Activated naive CD8-positive, alpha-beta T cell treated with anti-CD3 and anti-CD28 coated beads for 36 hours (primary cell): Measurements from ENCODE around the gene MYH11. TPM values are rescaled to one million over a fixed set of nuclear protein-coding genes. Genes with fewer than 3 reads are reported as not detected.

Experiments used
- DNase-seq: peaks from one replicate; pipeline ENCODE4 v3.0.0; 2021
- H3K27ac Mint-ChIP-seq: one replicate; pipeline ENCODE4 v1.8.0; 2022; ENCODE audit warnings: mild to moderate bottlenecking, moderate library complexity, mixed read lengths
- H3K27me3 Mint-ChIP-seq: one replicate; pipeline ENCODE4 v1.8.0; 2022; ENCODE audit warnings: mild to moderate bottlenecking, mixed read lengths
- H3K36me3 Mint-ChIP-seq: one replicate; pipeline ENCODE4 v1.8.0; 2021; ENCODE audit warnings: mild to moderate bottlenecking, mixed read lengths
- H3K4me1 Mint-ChIP-seq: one replicate; pipeline ENCODE4 v1.8.0; 2021; ENCODE audit warnings: mixed read lengths
- H3K4me3 Mint-ChIP-seq: one replicate; pipeline ENCODE4 v1.8.0; 2022; ENCODE audit warnings: mild to moderate bottlenecking, moderate library complexity, mixed read lengths
- H3K9me3 Mint-ChIP-seq: one replicate; pipeline ENCODE4 v1.8.0; 2022; ENCODE audit warnings: mixed read lengths
- total RNA-seq, 2 experiments: library from RNA; stranded (reverse); gene quantifications; one replicate each; pipeline ENCODE4 v1.2.3, GENCODE V29; 2021

Gene MYH11
- total RNA-seq, 2 experiments from 2014 or later, result not detected

DNA sequence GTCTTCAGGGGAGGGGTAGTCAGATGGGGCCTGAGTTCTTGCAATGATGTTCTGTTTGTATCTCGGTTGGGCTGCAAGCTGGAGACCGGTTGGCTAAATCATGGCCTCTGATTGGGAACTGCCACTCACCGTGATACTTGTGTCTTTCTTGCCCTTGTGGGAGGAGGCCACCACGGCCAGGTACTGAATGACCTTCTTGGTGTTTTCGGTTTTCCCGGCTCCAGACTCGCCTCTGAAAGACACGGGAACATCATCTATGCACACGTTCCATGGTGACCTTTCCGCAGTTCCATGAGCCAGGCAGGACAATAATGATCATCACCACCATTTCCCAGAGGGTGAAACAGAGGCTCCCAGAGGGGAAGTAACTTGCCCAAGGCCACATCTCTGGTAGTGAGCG is 70.3 kb downstream of the MYH11 start:
- no peaks in the 10 kb centered on the region for H3K27me3 Mint-ChIP-seq

DNA sequence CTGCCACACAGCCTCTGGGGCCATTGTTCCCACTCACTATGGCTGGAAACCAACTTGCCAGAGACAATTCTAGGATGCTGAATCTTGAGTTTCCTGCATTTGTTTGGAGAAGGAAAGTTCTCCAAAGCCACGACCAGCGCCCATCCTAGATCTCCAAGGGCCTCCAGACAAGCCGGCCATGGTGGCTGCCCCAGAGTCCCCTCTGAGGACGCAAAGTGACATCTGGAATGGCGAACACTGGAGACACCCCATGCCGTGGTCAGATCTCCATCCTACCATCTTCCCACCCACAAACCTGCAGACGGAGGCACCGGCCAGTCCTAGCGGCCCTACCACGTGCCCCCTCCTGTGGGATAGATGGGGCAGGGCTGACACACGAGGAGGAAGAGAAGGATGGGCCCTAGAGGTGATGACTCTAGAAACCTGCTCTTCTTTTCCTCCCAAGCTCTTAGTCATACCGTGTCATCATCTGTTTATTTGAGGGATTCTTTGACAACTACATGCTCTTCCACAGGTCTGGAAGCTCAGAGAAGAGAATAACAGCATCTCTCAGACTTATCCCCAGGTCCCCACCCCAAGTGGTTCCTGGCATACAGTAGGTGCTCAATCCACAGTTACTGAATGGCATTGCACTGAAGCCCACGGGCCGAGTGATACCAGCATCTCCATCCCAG is 71.3 kb downstream of the MYH11 start:
- Mint-ChIP-seq H3K4me1 (no peaks in the 10 kb centered on the region), H3K9me3 (no peaks in the 10 kb centered on the region), H3K4me3 (no peak overlapping the region), H3K27ac (no peak overlapping the region), H3K27me3 (no peaks in the 10 kb centered on the region), H3K36me3 (no peaks in the 10 kb centered on the region)
- no peak for DNase-seq

More for the DNA sequence above, 70.3 kb downstream of the MYH11 start:
- no peaks in the 10 kb centered on the region for H3K9me3 Mint-ChIP-seq
- no peak overlapping the region for H3K27ac Mint-ChIP-seq
- no peak for DNase-seq
- H3K36me3 Mint-ChIP-seq, result no peaks in the 10 kb centered on the region
- no peaks in the 10 kb centered on the region for H3K4me1 Mint-ChIP-seq
- no peak overlapping the region for H3K4me3 Mint-ChIP-seq

DNA sequence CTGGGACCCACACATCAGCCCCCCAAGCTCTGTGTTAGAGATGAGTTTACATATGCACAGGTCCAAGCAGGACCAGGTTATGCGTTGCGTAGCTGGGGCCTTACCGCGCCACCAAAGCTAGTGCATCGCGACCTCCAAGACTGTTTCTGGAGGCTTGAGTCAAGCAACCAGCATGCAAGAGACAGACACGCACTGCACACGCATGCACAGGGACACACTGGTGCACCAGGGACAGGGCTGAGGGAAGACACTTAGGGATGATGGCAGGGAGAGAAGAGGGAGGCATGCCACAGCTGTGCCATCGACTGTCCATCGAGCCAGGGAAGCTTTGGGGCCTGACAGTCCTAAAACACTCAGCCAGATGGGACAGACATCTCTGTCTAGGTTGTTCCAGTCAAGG is 72.8 kb downstream of the MYH11 start:
- H3K27me3 Mint-ChIP-seq, result no peaks in the 10 kb centered on the region

DNA sequence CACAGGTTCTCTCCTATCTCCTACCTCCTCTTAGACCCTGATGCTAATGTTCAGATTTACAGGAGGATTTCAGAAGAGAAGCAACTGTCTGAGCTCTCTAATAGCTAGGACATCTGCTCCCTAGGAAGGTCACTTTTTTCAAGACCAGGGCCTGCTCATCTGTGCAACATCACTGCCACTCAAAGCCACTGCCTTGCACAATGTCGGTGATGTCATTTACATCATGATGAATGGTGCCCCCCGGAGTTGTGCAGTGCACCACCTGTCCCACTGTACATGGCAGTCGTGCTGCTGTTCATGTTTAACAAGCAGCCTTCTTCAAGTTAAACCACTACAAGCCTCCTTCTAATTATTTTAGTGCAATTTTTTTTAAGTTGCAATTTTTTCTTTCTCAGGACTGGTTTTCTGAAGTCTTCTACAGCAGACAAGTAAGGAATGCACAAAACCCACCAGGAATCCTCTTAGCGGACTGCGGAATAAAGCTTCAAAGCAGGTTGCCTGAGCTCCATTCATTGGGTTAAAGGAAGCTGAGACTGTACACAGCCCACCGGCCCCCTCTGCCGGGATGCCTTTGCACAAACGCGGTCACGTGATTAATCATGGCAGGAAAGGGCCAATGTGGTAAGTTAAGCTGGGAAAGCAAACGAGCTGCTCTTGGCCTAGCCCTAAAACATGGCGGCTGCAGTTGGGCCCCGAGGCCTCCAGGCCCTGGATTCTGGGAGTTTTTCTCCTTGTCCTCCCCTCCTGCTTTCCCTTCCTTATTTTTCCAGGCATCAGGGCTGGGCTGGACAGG is 74.1 kb downstream of the MYH11 start:
- Mint-ChIP-seq H3K36me3 (no peaks in the 10 kb centered on the region), H3K4me1 (no peaks in the 10 kb centered on the region), H3K9me3 (no peaks in the 10 kb centered on the region), H3K27ac (no peak overlapping the region), H3K4me3 (no peak overlapping the region), H3K27me3 (no peaks in the 10 kb centered on the region)
- no peak for DNase-seq

More for the DNA sequence above, 72.8 kb downstream of the MYH11 start:
- no peaks in the 10 kb centered on the region for H3K9me3 Mint-ChIP-seq
- no peak overlapping the region for H3K27ac Mint-ChIP-seq
- no peaks in the 10 kb centered on the region for H3K4me1 Mint-ChIP-seq
- no peaks in the 10 kb centered on the region for H3K36me3 Mint-ChIP-seq
- no peak for DNase-seq
- no peak overlapping the region for H3K4me3 Mint-ChIP-seq

DNA sequence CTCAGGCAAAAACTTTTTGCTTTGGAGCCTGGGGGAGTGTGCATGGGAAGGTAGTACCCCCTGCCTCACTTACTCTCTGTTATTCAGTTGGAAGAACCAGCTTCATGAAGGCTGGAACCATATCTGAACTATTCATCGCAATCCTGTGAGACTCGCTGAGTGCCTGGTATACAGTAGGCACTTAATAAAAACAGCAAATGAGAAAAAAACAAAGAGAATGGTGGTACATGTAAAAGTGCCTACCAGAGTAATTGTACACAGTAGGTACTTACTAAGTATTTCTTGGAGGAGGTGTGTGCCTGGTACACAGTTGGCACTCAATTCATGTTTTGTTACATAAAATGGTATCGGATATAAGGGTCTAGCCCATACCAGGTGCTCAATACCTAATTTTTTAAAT is 75.2 kb downstream of the MYH11 start:
- no peak for DNase-seq
- H3K27me3 Mint-ChIP-seq, result peaks cover 3% of the 10 kb centered on the region
- H3K27ac Mint-ChIP-seq, result no peak overlapping the region
- no peak overlapping the region for H3K4me3 Mint-ChIP-seq
- H3K36me3 Mint-ChIP-seq, result no peaks in the 10 kb centered on the region
- H3K4me1 Mint-ChIP-seq, result no peaks in the 10 kb centered on the region
- H3K9me3 Mint-ChIP-seq, result no peaks in the 10 kb centered on the region

DNA sequence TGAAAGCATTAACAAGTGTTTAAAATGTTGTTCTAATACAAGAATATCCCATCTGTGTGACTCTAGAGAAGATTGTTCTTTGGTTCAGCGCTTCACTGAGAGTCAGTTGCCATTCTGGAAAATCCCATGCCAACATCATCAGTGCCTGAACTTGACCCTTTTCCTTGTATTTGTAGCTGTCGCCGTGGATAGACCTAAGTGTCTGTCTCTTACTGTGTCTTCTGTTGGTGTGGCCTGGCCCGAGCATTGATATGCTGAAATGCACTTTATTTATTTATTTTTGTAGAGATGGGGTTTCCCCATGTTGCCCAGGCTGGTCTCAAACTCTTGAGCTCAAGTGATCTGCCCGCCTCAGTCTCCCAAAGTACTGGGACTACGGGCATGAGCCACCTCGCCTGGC is 76.0 kb downstream of the MYH11 start:
- Mint-ChIP-seq H3K27ac (no peak overlapping the region), H3K9me3 (no peaks in the 10 kb centered on the region), H3K27me3 (peaks cover 5% of the 10 kb centered on the region), H3K4me1 (no peaks in the 10 kb centered on the region), H3K36me3 (no peaks in the 10 kb centered on the region), H3K4me3 (no peak overlapping the region)
- no peak for DNase-seq

DNA sequence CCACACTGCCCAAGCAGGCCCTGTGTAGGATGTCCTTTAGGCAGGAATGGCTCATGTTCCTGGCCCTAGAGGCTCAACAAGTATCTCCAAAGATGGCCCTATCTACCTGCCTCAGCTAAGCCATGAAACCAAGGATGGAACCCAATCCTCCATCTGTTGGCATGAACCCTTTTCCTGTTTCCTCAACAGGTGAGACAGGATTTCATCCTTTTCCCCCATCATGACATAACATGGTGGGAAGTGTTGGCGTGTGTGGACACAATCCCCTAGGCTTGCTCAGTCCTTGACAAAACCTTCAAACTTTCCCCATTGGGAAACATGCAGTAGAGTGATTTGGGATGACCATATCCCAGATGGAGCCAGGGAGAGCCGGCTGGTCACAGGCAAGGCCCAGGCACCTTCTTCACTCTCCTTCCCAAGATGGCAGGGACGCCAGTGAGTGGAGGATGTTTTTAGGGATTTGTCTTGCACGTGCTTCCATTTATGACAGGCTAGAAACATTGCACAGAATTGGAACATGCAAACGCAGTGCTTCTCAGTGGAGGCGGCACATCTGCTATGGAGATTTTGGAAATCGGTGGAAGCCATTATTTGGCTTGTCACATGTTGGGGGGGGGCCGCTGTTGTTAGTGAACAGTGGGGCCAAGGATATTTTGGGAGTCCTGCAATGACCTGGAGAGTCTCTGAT is 77.0 kb downstream of the MYH11 start:
- Mint-ChIP-seq H3K27me3 (peaks cover 5% of the 10 kb centered on the region), H3K9me3 (no peaks in the 10 kb centered on the region), H3K36me3 (no peaks in the 10 kb centered on the region), H3K4me3 (no peak overlapping the region), H3K4me1 (no peaks in the 10 kb centered on the region), H3K27ac (no peak overlapping the region)
- no peak for DNase-seq

DNA sequence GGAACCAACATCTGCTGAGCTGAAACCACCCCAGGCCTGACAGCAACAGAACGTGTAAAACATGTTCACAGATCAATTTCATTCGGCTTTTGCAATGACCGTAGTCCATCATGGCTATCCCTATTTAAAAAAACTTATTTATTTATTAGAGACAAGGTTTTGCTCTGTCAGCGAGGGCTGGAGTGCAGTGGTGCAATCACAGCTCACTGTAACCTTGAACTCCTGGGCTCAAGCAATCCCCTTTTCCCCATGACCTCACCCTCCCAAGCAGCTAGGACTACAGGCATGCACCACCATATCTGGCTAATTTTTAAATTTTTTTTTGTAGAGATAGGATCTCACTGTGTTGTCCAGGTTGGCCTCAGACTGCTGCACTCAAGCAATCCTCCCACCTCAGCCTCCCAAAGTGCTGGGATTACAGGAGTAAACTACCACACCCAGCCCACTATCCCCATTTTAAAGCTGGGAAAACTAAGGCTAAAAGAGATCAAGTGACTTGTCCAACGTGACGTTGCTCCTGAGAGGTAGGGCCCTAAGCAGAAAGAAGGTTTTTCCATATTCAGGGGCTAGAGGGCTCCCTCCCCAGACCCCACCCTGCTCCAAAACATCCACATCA is 77.7 kb downstream of the MYH11 start:
- H3K4me3 Mint-ChIP-seq, result no peak overlapping the region
- no peaks in the 10 kb centered on the region for H3K36me3 Mint-ChIP-seq
- no peaks in the 10 kb centered on the region for H3K9me3 Mint-ChIP-seq
- H3K4me1 Mint-ChIP-seq, result no peaks in the 10 kb centered on the region
- H3K27me3 Mint-ChIP-seq, result peaks cover 5% of the 10 kb centered on the region
- DNase-seq, result no peak
- H3K27ac Mint-ChIP-seq, result no peak overlapping the region

DNA sequence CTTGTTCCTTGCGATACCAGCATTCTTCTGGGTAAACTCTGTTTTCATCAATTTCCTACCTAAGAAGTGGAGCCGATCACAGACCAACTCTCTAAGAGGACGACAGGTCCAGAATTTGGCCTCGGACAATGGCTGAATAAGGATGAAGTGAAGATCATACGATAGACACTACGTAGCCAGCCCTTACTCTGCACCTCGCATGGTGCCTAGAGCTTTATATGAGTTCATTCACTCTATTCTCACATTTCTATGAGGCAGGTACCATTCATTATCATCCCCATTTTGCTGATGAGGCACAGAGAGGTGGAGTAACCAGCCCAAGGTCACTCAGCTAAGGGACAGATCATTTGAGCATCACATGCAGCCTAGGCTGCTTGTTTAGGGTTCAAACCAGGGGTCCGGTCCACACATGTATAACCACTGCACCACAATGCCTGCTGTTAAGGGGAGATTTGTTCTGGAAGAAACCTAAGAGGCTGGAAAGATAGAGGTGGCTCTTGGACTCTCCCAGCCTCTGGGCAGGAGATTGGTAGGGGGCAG is 78.6 kb downstream of the MYH11 start:
- DNase-seq, result no peak
- no peaks in the 10 kb centered on the region for H3K36me3 Mint-ChIP-seq
- H3K4me1 Mint-ChIP-seq, result no peaks in the 10 kb centered on the region
- peak overlapping the region; percentile 8 for H3K27ac Mint-ChIP-seq
- no peaks in the 10 kb centered on the region for H3K9me3 Mint-ChIP-seq
- H3K4me3 Mint-ChIP-seq, result no peak overlapping the region
- peaks cover 5% of the 10 kb centered on the region for H3K27me3 Mint-ChIP-seq

DNA sequence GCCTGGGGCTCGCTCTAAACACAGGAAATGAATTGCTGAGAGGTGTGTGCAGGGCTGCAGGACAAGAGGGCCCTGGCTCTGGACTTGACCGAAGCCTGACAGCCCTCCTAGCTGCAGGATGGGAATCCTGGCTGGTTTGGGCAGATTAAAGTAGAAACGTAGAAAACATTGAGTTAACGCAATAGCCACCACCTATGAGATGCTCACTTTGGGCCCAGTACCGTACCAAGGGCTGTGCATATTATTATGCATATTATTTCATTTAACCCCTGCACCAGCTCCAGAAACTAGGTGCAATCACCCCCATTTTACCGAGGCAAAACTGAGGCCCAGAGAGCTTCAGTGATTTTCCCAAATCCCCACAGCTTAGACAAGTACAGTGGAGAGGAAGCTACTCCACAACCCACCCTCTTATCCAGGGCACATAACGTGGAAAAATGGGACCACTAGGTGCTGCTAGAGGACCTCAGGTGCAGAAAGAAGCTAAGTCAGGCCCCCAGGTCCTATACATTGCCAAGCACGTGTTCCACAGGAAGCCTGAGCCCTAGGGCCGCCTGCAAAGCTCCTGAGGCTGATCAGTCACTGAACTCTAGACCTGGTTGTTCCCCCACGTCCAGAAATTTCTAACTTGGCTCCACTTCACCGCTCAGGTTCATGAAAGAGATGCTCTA is 79.2 kb downstream of the MYH11 start:
- H3K4me3 Mint-ChIP-seq, result no peak overlapping the region
- no peaks in the 10 kb centered on the region for H3K36me3 Mint-ChIP-seq
- peaks cover 5% of the 10 kb centered on the region for H3K27me3 Mint-ChIP-seq
- no peak for DNase-seq
- no peak overlapping the region for H3K27ac Mint-ChIP-seq
- no peaks in the 10 kb centered on the region for H3K4me1 Mint-ChIP-seq
- H3K9me3 Mint-ChIP-seq, result no peaks in the 10 kb centered on the region

DNA sequence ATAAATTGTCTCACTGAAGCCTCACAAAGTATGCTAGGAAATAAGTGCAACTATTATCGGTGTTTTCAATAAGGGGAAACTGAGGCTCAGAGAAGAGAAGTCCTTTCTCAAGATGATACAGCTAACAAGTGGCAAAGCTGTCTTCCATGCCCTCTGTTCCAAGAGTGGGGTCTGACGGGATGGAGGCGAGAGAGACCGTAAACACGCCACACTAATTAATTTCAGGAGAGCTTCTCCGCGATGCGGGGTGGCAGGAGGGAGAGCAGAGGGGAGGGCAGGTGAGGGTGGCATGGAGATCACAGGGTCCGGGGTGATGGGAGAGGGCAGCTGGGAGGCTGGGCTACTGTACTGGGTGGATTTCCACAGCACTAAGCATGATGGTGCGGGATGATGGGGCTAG is 80.3 kb downstream of the MYH11 start:
- no peak for DNase-seq
- Mint-ChIP-seq H3K27me3 (peaks cover 5% of the 10 kb centered on the region), H3K9me3 (no peaks in the 10 kb centered on the region), H3K4me3 (no peak overlapping the region), H3K4me1 (no peaks in the 10 kb centered on the region), H3K27ac (no peak overlapping the region), H3K36me3 (no peaks in the 10 kb centered on the region)

DNA sequence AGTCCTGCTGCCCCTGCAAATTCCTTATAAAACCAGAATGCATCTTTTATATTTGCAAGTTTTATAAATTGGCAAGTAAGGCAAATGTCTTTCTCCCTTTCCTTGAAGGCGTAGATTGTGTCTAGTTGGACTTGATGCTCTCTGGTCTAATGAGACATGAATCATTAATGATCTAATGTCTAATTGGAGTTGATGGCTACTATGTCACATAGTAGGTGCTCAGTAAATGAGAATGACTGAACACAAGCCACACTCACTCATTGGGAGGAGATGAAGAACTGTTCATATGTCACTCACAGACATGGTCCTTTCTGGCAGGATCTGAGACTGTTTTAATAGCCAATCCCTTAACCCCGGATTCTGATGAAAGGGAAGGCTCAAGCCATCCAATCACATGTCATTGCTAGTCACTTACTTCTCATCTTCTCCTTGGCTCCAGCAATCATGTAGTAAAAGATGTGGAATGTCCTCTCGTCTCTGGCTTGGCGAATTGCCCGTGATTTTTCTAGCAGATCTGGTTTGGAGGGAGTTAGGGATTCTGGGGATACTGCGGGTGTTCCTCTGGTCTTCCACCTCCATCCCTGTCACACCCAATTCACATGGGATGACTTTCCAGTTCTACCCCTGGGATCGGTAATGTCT is 81.0 kb downstream of the MYH11 start:
- no peak for DNase-seq
- H3K27me3 Mint-ChIP-seq, result peaks cover 5% of the 10 kb centered on the region
- no peaks in the 10 kb centered on the region for H3K9me3 Mint-ChIP-seq
- H3K27ac Mint-ChIP-seq, result no peak overlapping the region
- no peaks in the 10 kb centered on the region for H3K36me3 Mint-ChIP-seq
- no peak overlapping the region for H3K4me3 Mint-ChIP-seq
- no peaks in the 10 kb centered on the region for H3K4me1 Mint-ChIP-seq

DNA sequence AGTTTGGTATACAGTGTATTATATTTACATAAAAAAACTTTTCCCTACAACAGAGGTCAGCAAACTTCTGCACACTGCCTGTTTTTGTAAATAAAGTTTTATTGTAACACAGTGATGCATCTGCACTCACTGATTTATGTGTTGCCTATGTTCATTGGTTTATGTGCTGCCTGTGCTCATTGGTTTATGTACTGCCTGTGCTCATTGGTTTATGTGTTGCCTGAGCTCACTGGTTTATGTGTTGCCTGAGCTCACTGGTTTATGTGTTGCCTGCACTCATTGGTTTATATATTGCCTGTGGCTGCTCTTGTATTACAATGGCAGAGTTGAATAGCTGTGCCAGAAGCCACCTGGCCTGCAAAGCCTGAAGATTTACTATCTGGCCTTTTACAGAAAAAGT is 81.6 kb downstream of the MYH11 start:
- H3K4me3 Mint-ChIP-seq, result no peak overlapping the region
- peaks cover 5% of the 10 kb centered on the region for H3K27me3 Mint-ChIP-seq
- DNase-seq, result no peak
- H3K36me3 Mint-ChIP-seq, result no peaks in the 10 kb centered on the region
- no peaks in the 10 kb centered on the region for H3K9me3 Mint-ChIP-seq
- H3K4me1 Mint-ChIP-seq, result no peaks in the 10 kb centered on the region
- no peak overlapping the region for H3K27ac Mint-ChIP-seq

DNA sequence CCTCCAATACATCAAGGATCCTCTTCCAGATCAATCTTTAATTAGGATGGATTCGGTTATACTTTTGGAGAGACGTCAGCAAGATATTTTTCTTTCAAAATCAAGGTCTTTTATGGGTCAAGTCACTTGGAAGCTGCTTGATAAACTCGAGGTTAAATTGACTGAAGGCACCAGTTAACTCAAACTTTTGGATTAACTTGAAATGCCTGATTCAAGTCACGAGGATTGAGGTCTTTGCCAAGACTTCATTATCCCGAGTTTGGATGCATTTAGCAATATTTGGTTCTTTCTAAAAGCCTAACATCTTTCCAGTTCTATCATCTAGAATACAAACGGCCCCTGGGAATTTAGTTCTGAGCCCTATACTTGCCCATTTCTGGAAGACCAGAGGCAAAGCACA is 82.9 kb downstream of the MYH11 start:
- H3K4me3 Mint-ChIP-seq, result no peak overlapping the region
- H3K36me3 Mint-ChIP-seq, result no peaks in the 10 kb centered on the region
- no peak overlapping the region for H3K27ac Mint-ChIP-seq
- peaks cover 5% of the 10 kb centered on the region for H3K27me3 Mint-ChIP-seq
- no peaks in the 10 kb centered on the region for H3K4me1 Mint-ChIP-seq
- no peaks in the 10 kb centered on the region for H3K9me3 Mint-ChIP-seq
- DNase-seq, result no peak
